ENCODE measurements around the gene IGLL1.
"Not testable (repeated sequence)": the region's sequence is repeated elsewhere in the genome, so short reads cannot be mapped to it uniquely, and the experiment has no call there.

Gene IGLL1

GRCh38 chr22:23540837-23541236 is 39.3 kb downstream of the IGLL1 start:
- DNase-seq (ENCODE audit: low spot score): not testable (repeated sequence)

DNA sequence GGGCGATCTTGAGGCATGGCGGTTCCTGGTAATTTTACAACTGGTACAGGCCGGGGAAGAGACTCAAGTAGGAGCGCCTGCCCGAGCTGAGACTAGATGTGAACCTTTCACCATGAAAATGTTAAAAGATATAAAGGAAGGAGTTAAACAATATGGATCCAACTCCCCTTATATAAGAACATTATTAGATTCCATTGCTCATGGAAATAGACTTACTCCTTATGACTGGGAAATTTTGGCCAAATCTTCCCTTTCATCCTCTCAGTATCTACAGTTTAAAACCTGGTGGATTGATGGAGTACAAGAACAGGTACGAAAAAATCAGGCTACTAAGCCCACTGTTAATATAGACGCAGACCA is 40.3 kb downstream of the IGLL1 start:
- not testable (repeated sequence) for DNase-seq (ENCODE audit: low spot score)

- DNase-seq (ENCODE audit: low spot score): peak; percentile 78
Measured at GRCh38 chr22:23539135-23539838, 40.8 kb downstream of the IGLL1 start.

DNA sequence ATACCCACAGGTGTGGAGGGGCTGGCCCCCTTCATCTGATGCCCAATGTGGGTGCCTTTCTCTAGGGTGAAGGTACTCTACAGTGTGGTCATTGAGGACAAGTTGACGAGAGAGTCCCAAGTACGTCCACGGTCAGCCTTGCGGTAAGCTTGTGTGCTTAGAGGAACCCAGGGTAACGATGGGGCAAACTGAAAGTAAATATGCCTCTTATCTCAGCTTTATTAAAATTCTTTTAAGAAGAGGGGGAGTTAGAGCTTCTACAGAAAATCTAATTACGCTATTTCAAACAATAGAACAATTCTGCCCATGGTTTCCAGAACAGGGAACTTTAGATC is 41.4 kb downstream of the IGLL1 start:
- DNase-seq (ENCODE audit: low spot score): not testable (repeated sequence)

DNA sequence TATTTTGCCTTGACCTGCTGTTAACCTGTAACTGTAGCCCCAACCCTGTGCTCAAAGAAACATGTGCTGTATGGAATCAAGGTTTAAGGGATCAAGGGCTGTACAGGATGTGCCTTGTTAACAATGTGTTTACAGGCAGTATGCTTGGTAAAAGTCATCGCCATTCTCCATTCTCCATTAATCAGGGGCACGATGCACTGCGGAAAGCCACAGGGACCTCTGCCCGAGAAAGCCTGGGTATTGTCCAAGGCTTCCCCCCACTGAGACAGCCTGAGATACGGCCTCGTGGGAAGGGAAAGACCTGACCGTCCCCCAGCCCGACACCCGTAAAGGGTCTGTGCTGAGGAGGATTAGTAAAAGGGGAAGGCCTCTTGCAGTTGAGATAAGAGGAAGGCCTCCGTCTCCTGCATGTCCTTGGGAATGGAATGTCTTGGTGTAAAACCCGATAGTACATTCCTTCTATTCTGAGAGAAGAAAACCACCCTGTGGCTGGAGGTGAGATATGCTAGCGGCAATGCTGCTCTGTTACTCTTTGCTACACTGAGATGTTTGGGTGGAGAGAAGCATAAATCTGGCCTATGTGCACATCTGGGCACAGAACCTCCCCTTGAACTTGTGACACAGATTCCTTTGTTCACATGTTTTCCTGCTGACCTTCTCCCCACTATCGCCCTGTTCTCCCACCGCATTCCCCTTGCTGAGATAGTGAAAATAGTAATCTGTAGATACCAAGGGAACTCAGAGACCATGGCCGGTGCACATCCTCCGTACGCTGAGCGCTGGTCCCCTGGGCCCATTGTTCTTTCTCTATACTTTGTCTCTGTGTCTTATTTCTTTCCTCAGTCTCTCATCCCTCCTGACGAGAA is 42.0 kb downstream of the IGLL1 start:
- not testable (repeated sequence) for DNase-seq (ENCODE audit: low spot score)

DNA sequence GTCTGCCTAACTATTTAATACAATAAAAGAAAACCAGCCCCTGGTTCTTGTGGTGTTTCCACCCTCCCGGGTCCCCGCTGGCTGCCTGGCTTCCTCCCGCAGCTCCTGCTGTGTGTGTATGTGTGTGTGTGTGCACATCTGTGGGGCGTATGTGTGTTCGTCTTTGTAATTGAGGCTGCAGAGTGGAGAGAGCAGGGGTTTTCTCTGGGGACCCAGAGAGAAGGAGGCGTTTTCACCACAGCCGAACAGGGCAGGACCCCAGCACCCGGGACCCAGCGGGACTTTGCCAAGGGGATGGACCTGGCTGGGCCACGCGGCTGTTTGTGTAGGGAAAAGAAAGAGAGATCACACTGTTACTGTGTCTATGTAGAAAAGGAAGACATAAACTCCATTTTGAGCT is 42.7 kb downstream of the IGLL1 start:
- no peak for DNase-seq (ENCODE audit: low spot score)

GRCh38 chr22:23536821-23537345 is 43.2 kb downstream of the IGLL1 start:
- no peak for DNase-seq (ENCODE audit: low spot score)

GRCh38 chr22:23535790-23536661 is 44.1 kb downstream of the IGLL1 start:
- not testable (repeated sequence) for DNase-seq (ENCODE audit: low spot score)

DNA sequence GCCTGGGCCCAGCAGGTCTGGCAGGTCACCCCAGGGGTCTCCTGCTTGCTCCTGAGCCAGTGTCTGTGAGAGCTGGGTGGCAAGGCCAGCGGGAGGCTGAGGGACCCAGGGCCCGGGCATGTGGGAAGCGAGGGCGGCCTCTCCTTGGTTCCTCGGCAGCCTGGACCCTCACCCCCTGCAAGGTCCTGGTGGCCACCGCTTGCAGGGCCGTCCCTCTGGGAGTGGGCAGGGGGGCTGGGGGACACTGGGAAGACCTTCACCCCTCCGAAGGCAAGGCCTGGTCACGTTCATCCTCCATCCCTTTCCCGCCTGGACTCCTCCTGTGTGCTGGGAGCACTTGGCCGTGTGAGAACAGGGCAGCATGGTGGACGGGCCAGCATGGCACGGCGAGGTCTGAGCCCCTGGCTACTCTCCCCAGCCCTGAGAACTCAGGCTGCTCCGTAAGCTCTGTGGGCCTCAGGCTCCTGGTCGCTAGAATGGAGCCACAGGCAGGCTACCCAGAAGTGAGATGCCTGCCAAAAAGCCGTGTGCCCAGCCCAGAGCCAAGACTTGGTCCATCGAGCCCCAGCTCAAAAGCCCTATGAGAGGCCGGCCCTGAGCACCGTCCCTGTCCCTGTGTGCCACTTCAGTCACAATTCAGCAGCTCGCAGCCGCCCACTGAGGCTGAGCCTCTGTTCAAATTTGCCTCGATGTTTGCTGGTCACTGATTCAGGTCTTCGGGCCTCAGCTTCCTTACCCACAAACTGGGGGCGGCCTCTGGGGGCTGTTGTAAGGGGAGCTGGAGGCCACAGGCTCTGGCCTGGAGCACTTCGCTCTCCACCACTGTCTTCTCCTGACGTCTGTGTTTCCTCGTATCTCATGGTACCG is 45.0 kb downstream of the IGLL1 start:
- no peak for DNase-seq (ENCODE audit: low spot score)

DNA sequence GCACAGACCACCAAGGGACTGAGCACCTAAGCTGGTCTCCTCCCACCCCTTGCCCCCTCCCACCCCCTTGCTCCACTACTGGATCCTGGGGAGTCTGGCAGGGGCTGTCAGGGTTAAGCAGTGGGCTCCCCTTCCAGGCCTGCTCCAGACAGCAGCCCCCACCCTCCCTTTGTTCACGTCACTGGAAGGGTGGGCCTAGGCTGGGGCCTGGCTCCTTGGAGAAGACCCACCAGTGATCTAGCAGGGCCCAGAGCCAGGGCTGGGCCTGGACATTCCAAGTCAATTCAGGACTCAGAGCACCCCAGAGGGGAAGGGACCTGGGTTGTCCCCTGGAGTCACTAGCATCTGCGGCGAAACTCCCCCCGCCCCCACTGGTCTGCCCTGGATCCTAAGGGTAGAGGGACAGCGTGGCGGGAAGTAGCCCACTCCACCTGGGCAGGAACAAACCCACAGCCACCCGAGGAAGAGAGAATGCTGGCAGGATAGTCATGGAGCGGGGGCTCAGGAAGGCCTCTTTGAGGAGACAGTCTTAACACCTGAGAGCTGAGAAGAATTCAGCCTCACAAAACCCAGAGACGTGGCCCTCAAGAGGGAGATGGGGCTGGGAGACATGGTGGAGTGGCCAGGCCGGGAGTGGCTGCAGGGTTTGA is 45.8 kb downstream of the IGLL1 start:
- no peak for DNase-seq (ENCODE audit: low spot score)

GRCh38 chr22:23533771-23534191 is 46.3 kb downstream of the IGLL1 start:
- DNase-seq (ENCODE audit: low spot score): no peak

DNA sequence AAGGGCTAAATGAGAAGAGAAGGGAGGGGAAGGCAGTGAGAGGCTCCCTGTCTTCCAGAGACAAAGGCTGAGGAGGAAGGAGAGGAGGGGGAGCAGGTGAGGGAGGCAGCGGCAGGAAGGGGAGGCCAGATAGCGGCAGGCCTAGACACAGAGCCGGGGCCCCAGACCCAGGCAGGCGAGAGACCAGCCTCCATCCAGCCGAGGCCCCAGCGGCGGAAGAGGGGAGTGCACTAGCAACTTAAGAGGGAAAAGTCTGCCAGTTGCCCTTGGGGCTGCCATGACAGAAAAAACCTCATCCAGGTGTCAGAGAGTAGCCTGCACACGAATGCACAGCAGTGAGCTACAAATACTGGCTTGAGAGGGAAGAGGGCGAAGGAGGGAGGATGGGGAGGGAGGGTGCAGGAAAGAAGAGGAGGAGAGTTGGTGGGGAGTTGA is 46.7 kb downstream of the IGLL1 start:
- no peak for DNase-seq (ENCODE audit: low spot score)

GRCh38 chr22:23532731-23533130 is 47.4 kb downstream of the IGLL1 start:
- no peak for DNase-seq (ENCODE audit: low spot score)

GRCh38 chr22:23531966-23532705 is 48.0 kb downstream of the IGLL1 start:
- DNase-seq (ENCODE audit: low spot score): no peak

- DNase-seq (ENCODE audit: low spot score): no peak
Measured at GRCh38 chr22:23531283-23531956, 48.7 kb downstream of the IGLL1 start.

GRCh38 chr22:23530766-23531282 is 49.3 kb downstream of the IGLL1 start:
- DNase-seq (ENCODE audit: low spot score): no peak

- no peak for DNase-seq (ENCODE audit: low spot score)
Measured at GRCh38 chr22:23530106-23530505, 50.0 kb downstream of the IGLL1 start.

DNA sequence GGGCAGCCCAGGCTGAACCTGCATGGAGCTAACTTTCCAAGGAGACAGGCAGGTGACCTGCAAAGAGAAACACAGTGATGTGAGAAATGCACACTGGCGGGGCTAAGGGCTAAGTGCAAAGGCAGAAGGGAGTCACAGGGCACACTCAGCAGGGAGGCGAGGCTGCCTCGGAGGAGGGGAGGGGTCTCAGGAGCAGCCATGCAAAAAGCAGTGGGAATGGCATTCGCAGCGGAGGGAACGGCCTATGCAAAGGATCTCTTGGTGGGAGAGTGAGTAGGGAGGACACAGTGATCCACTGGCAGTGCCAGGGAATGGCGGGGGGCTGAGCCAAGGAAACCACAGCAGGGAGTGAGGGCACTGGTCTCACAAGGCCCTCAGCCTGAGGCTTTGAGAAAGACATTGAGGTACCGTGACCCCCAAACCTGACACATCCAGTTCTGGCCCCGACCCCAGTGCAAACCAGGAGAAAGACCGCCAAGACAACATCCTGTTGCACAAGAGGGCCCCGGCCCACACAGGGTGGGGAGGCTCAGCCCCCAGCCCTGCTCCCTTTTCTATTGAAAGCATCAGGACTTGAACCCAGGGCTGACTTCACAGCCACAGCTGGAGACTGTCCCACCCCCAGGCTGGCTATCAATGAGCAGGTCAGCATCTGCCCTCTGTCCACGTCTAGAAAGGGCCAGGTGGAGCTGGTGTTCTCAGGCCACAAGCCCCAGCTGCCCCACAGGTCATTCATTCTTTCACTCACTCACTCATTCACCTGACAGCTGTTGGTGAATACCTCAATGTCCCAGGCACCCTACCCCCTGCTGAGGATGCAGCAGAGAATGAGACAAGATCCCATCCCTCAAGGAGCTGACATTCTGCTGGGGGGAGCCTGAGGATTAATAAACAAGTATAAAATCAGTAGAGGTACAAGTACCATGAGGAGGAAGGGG is 50.7 kb downstream of the IGLL1 start:
- no peak for DNase-seq (ENCODE audit: low spot score)
